Mesenchymal stem cell (in vitro differentiated cells and primary cell): Measurements from ENCODE around the gene EID3.

ENCODE experiments used
- DNase-seq: peaks from one replicate; pipeline ENCODE4 v3.0.0-alpha.2; 2013
- H2AFZ ChIP-seq: one replicate; pipeline ENCODE4 v1.6.1; 2013; ENCODE audit warnings: low read depth, mild to moderate bottlenecking, control low read depth, inconsistent platforms, low read length, moderate library complexity
- H2AK5ac ChIP-seq: 2 replicates; pipeline ENCODE4 v1.6.1; 2013; ENCODE audit warnings: low read length, moderate library complexity, mild to moderate bottlenecking, inconsistent platforms; ENCODE audit not compliant: severe bottlenecking
- H2BK120ac ChIP-seq: one replicate; pipeline ENCODE4 v1.6.1; 2013; ENCODE audit warnings: low read depth, mild to moderate bottlenecking, inconsistent platforms, low read length, moderate library complexity
- H2BK12ac ChIP-seq, 2 experiments: one replicate each; pipeline ENCODE4 v1.6.1; 2013; ENCODE audit warnings: inconsistent platforms in 2 of 2, low read length in 2 of 2, mild to moderate bottlenecking in 2 of 2, moderate library complexity in 2 of 2, control low read depth in 1 of 2
- H2BK15ac ChIP-seq: one replicate; pipeline ENCODE4 v1.6.1; 2013; ENCODE audit warnings: mild to moderate bottlenecking, low read depth, inconsistent platforms; ENCODE audit not compliant: poor library complexity, severe bottlenecking
- H2BK5ac ChIP-seq: 2 replicates; pipeline ENCODE4 v1.6.1; 2013; ENCODE audit warnings: low read depth, mild to moderate bottlenecking, low read length, control low read depth, inconsistent platforms; ENCODE audit not compliant: poor library complexity, severe bottlenecking
- H3K14ac ChIP-seq, 2 experiments: one replicate each; pipeline ENCODE4 v1.6.1; 2013; ENCODE audit warnings: inconsistent platforms in 2 of 2, low read length in 2 of 2, control low read depth in 1 of 2, mild to moderate bottlenecking in 1 of 2, moderate library complexity in 1 of 2
- H3K18ac ChIP-seq, 2 experiments: one replicate each; pipeline ENCODE4 v1.6.1; 2013; ENCODE audit warnings: inconsistent platforms in 2 of 2, low read length in 2 of 2, control low read depth in 1 of 2, low read depth in 1 of 2, mild to moderate bottlenecking in 1 of 2
- H3K23ac ChIP-seq, 2 experiments: one replicate each; pipeline ENCODE4 v1.6.1; 2013; ENCODE audit warnings: inconsistent platforms in 2 of 2, low read length in 2 of 2, mild to moderate bottlenecking in 2 of 2, moderate library complexity in 2 of 2, control low read depth in 1 of 2
- H3K27ac ChIP-seq: 2 replicates; pipeline ENCODE4 v1.5.1; 2013; ENCODE audit warnings: mild to moderate bottlenecking, moderate library complexity, low read length, control low read depth, inconsistent platforms; ENCODE audit not compliant: poor library complexity, severe bottlenecking
- H3K27me3 ChIP-seq, 2 experiments: 2 replicates each; pipeline versions ENCODE4 v1.6.1 to v1.7.0; 2013; ENCODE audit warnings: low read length in 2 of 2, mild to moderate bottlenecking in 2 of 2, moderate library complexity in 2 of 2, control low read depth in 1 of 2, inconsistent platforms in 1 of 2; ENCODE audit not compliant: control insufficient read depth in 1 of 2, insufficient read depth in 1 of 2
- H3K36me3 ChIP-seq, 2 experiments: 2 replicates each; pipeline versions ENCODE4 v1.6.1 to v1.7.0; 2013; ENCODE audit warnings: low read length in 2 of 2, control low read depth in 1 of 2, inconsistent platforms in 1 of 2, low read depth in 1 of 2, mild to moderate bottlenecking in 1 of 2; ENCODE audit not compliant: insufficient read depth in 2 of 2, control insufficient read depth in 1 of 2
- H3K4ac ChIP-seq, 2 experiments: one replicate each; pipeline ENCODE4 v1.6.1; 2013; ENCODE audit warnings: inconsistent platforms in 2 of 2, low read length in 2 of 2, mild to moderate bottlenecking in 2 of 2, moderate library complexity in 2 of 2, control low read depth in 1 of 2, low read depth in 1 of 2
- H3K4me1 ChIP-seq: 2 replicates; pipeline ENCODE4 v1.6.1; 2013; ENCODE audit warnings: low read depth, low read length, control low read depth; ENCODE audit not compliant: control insufficient read depth, insufficient read depth
- H3K4me2 ChIP-seq: 2 replicates; pipeline ENCODE4 v1.6.1; 2013; ENCODE audit warnings: low read length, mild to moderate bottlenecking, inconsistent platforms; ENCODE audit not compliant: poor library complexity, severe bottlenecking
- H3K4me3 ChIP-seq, 2 experiments: 2 replicates each; pipeline versions ENCODE4 v1.5.1 to v1.7.0; 2013; ENCODE audit warnings: low read length in 2 of 2, mild to moderate bottlenecking in 2 of 2, control low read depth in 1 of 2, low read depth in 1 of 2; ENCODE audit not compliant: insufficient read depth in 1 of 2
- H3K79me1 ChIP-seq: replicated peaks from 2 replicates; pipeline ENCODE4 v1.6.1; 2013; ENCODE audit warnings: mild to moderate bottlenecking, control low read depth, low read length, inconsistent platforms; ENCODE audit not compliant: poor library complexity, severe bottlenecking
- H3K9ac ChIP-seq: 2 replicates; pipeline ENCODE4 v1.7.0; 2013; ENCODE audit warnings: mild to moderate bottlenecking, low read length, moderate library complexity
- H3K9me3 ChIP-seq: 2 replicates; pipeline ENCODE4 v1.7.0; 2013; ENCODE audit warnings: mild to moderate bottlenecking, low read length; ENCODE audit not compliant: control insufficient read depth
- H4K8ac ChIP-seq: one replicate; pipeline ENCODE4 v1.6.1; 2013; ENCODE audit warnings: inconsistent platforms, mild to moderate bottlenecking, low read length, moderate library complexity
- H4K91ac ChIP-seq: one replicate; pipeline ENCODE4 v1.6.1; 2013; ENCODE audit warnings: mild to moderate bottlenecking, low read length, inconsistent platforms
- WGBS: methylation state at CpG from one replicate; pipeline ENCODE4 v1.1.7; 2013; ENCODE audit warnings: mixed read lengths; 5-methylcytosine and 5-hydroxymethylcytosine counted together

Gene EID3

DNA sequence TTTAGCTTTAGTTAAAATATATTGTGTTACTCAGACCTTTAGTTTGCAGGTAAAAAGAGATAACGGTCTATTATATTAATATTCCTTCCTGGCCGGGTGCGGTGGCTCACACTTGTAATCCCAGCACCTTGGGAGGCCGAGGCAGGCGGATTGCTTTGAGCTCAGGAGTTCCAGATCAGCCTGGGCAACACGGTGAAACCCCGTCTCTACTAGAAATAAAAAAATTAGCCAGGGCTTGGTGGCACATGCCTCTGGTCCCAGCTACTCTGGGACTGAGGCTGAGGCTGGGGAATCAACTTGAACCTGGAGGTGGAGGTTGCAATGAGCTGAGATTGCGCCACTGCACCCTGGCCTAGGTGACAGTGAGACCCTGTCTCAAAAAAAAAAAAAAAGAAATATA is 13.2 kb upstream of the EID3 start:
- Histone ChIP-seq H2AFZ (no peak overlapping the region), H4K91ac (no peak overlapping the region), H3K9me3 (no peaks in the 10 kb centered on the region), H2BK120ac (no peak overlapping the region), H3K27ac (no peak overlapping the region), H3K4me3 (peak overlapping the region in 1 of 2 experiments; percentile 99), H3K4ac (no peak overlapping the region), H3K4me2 (no peak overlapping the region), H4K8ac (no peak overlapping the region), H2BK5ac (no peak overlapping the region), H3K36me3 (peaks cover 18 to 50% of the 10 kb centered on the region in 2 experiments), H3K79me1 (peaks cover 4% of the 10 kb centered on the region), H2BK15ac (no peak overlapping the region), H3K4me1 (peaks cover 8% of the 10 kb centered on the region), H3K27me3 (no peaks in the 10 kb centered on the region), H3K18ac (no peak overlapping the region), H2BK12ac (no peak overlapping the region), H3K9ac (peak overlapping the region; percentile 100), H3K23ac (no peak overlapping the region), H3K14ac (no peak overlapping the region), H2AK5ac (no peak overlapping the region)
- 95% methylated on average over 7 of the region's 8 CpGs for WGBS
- no peak for DNase-seq

DNA sequence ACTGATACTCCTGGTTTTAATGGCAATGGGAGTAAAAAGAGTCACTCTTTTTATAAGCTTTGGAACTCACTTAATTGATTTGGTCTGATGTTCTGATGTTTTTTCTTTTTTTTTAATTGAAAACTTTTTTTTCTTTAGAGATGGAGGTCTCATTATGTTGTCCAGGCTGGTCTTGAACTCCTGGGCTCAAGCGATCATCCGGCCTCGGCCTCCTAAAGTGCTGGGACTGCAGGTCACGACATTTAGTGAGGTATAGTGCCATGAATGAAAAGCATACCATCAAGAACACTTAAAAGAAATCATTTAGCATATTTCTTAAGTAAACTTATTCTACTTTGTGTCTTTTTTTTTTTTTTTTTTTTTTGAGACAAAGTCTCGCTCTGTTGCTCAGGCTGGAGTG is 12.7 kb upstream of the EID3 start:
- no peak overlapping the region for H3K18ac ChIP-seq
- H3K9me3 ChIP-seq, result no peaks in the 10 kb centered on the region
- H3K4me2 ChIP-seq, result no peak overlapping the region
- no peak overlapping the region for H2BK120ac ChIP-seq
- no peak overlapping the region for H4K91ac ChIP-seq
- peaks cover 4% of the 10 kb centered on the region for H3K79me1 ChIP-seq
- H3K14ac ChIP-seq, result no peak overlapping the region
- no peak overlapping the region for H3K27ac ChIP-seq
- H3K9ac ChIP-seq, result peak overlapping the region; percentile 52
- H4K8ac ChIP-seq, result no peak overlapping the region
- DNase-seq, result no peak
- H3K4ac ChIP-seq, result no peak overlapping the region
- no peak overlapping the region for H3K23ac ChIP-seq
- 91% methylated on average over 3 of the region's 5 CpGs for WGBS
- no peak overlapping the region for H2BK12ac ChIP-seq
- peaks cover 19 to 55% of the 10 kb centered on the region in 2 experiments for H3K36me3 ChIP-seq
- H3K4me1 ChIP-seq, result peaks cover 7% of the 10 kb centered on the region
- H3K27me3 ChIP-seq, result no peaks in the 10 kb centered on the region
- no peak overlapping the region for H2BK5ac ChIP-seq
- no peak overlapping the region for H2AFZ ChIP-seq
- H2AK5ac ChIP-seq, result no peak overlapping the region
- no peak overlapping the region for H2BK15ac ChIP-seq
- no peak overlapping the region for H3K4me3 ChIP-seq

DNA sequence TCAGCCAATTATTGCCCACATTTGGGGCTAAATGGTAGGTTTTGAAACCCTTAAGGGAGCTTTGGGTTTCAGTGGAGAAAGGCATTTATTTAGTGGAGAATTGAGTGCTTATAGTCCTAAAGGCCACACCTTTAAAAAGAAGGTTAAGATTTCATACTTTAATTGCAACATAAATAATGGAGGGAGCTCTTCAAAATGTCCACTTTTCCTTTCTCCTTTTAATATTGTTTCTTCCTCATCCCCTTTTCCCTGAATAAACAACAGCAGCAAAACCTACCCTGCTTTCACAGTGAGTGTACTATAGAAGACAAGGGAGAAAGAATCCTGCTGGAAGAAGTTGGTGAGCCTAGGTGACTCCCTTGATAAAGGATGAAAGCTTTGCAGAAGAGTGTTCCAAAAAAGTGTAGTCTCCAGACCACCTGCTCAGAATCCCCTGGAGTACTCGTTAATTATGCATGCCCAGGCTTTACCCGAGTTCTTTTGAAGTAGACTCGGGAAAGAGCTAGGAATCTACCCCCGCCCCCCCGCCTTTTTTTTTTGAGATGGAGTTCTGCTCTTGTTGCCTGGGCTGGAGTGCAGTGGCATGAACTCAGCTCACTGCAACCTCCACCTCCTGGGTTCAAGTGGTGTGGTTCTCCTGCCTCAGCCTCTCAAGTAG is 11.5 kb upstream of the EID3 start:
- no peak for DNase-seq
- H3K79me1 ChIP-seq, result peaks cover 4% of the 10 kb centered on the region
- H4K8ac ChIP-seq, result no peak overlapping the region
- no peak overlapping the region for H4K91ac ChIP-seq
- H3K14ac ChIP-seq, result no peak overlapping the region
- H3K36me3 ChIP-seq, result peaks cover 19 to 65% of the 10 kb centered on the region in 2 experiments
- H2BK12ac ChIP-seq, result no peak overlapping the region
- no peak overlapping the region for H2AFZ ChIP-seq
- no peak overlapping the region for H2BK5ac ChIP-seq
- no peak overlapping the region for H3K4ac ChIP-seq
- peaks cover 5% of the 10 kb centered on the region for H3K4me1 ChIP-seq
- no peak overlapping the region for H3K4me2 ChIP-seq
- H3K27me3 ChIP-seq, result no peaks in the 10 kb centered on the region
- H3K23ac ChIP-seq, result no peak overlapping the region
- no peak overlapping the region for H3K4me3 ChIP-seq
- no peak overlapping the region for H3K27ac ChIP-seq
- H2AK5ac ChIP-seq, result no peak overlapping the region
- H3K9ac ChIP-seq, result peak overlapping the region; percentile 70
- no peak overlapping the region for H3K18ac ChIP-seq
- no peak overlapping the region for H2BK15ac ChIP-seq
- no peaks in the 10 kb centered on the region for H3K9me3 ChIP-seq
- H2BK120ac ChIP-seq, result no peak overlapping the region
- 81% methylated on average over 5 of the region's 5 CpGs for WGBS

DNA sequence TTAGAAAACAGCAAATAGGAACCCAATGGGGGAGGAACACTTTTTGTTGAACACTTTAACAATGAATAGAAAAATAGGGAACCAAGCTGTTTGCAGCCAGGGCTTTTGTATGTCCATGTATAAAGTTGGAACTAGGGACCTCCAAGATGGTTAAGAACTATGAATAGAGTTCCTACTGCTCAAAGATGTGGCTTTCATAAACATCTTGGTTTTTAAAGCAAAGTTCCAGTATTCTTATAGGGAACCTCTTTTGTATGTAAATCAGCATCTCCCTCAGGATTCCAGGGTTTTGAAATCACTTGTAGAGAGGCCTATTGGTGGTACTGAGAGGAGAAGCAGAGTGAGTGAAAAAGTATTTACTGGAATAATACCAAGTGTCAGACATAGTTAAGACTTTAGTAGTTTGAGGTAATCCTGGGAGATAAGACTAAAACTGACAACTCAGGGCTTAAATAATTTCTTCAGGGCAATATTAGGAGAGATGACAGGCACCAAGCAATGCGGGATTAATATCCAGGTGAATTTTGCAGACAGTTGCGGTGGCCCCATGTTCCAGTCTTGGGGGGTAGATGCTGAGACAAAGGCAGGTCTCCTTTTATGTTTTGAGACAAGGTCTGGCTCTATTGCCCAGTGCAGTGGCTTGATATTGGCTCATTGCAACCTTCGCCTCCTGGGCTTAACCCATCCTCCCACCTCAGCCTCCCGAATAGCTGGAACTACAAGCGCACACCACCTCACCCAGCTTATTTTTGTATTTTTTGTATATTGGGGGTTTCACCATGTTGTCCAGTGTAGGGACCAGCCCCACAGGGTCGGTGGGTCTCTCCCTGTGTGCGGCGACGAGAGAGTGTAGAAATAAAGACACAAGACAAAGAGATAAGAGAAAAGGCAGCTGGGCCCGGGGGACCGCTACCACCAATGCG is 10.4 kb upstream of the EID3 start:
- Histone ChIP-seq H2AK5ac (no peak overlapping the region), H3K79me1 (peaks cover 4% of the 10 kb centered on the region), H2AFZ (no peak overlapping the region), H3K14ac (no peak overlapping the region), H2BK15ac (no peak overlapping the region), H4K8ac (no peak overlapping the region), H3K23ac (no peak overlapping the region), H3K9ac (peak overlapping the region; percentile 70), H3K27ac (no peak overlapping the region), H3K18ac (no peak overlapping the region), H3K9me3 (no peaks in the 10 kb centered on the region), H2BK12ac (no peak overlapping the region), H3K4me3 (peak overlapping the region in 1 of 2 experiments; percentile 1), H3K36me3 (peaks cover 19 to 74% of the 10 kb centered on the region in 2 experiments), H3K4ac (no peak overlapping the region), H3K4me1 (peaks cover 5% of the 10 kb centered on the region), H2BK120ac (no peak overlapping the region), H3K4me2 (no peak overlapping the region), H4K91ac (no peak overlapping the region), H2BK5ac (no peak overlapping the region), H3K27me3 (no peaks in the 10 kb centered on the region)
- peak; percentile 34 for DNase-seq
- WGBS, result 95% methylated on average over 9 of the region's 12 CpGs
